ENCODE measurements around the gene ODAD2. TPM values are rescaled to one million over a fixed set of nuclear protein-coding genes. Genes with fewer than 3 reads are reported as not detected.
"Not testable (repeated sequence)": the region's sequence is repeated elsewhere in the genome, so short reads cannot be mapped to it uniquely, and the experiment has no call there.

Gene ODAD2
- total RNA-seq, 4 donors from 2014 or later: 0.23 TPM; not detected in 3

GRCh38 chr10:27986821-27987220, 12.1 kb downstream of the ODAD2 start:
- Histone ChIP-seq H3K9me3 (no peaks in the 10 kb centered on the region), H3K4me3 (no peak overlapping the region), H3K27ac (no peak overlapping the region), H3K27me3 (no peaks in the 10 kb centered on the region), H3K36me3 (no peaks in the 10 kb centered on the region), H3K4me1 (no peaks in the 10 kb centered on the region)
- 33% methylated on average over 1 of the region's 1 CpG for WGBS
- TF ChIP-seq CTCF (IDR thresholded peaks at IDR 0.05) (no peak), POLR2AphosphoS5 (IDR thresholded peaks at IDR 0.05) (no peak), POLR2A (IDR thresholded peaks at IDR 0.05) (no peak), EP300 (IDR thresholded peaks at IDR 0.05) (no peak)
- DNase-seq (ENCODE audit: low spot score in 2 of 2): no peak

- WGBS: 71% methylated on average over 6 of the region's 6 CpGs
- no peaks in the 10 kb centered on the region for H3K36me3 ChIP-seq
- no peaks in the 10 kb centered on the region for H3K9me3 ChIP-seq
- H3K4me3 ChIP-seq: no peak overlapping the region
- TF ChIP-seq EP300 (IDR thresholded peaks at IDR 0.05) (no peak), POLR2A (IDR thresholded peaks at IDR 0.05) (no peak), POLR2AphosphoS5 (IDR thresholded peaks at IDR 0.05) (no peak), CTCF (IDR thresholded peaks at IDR 0.05) (no peak)
- H3K4me1 ChIP-seq: no peaks in the 10 kb centered on the region
- H3K27ac ChIP-seq: no peak overlapping the region
- no peak for DNase-seq (ENCODE audit: low spot score in 2 of 2)
- no peaks in the 10 kb centered on the region for H3K27me3 ChIP-seq
Observed at GRCh38 chr10:27982875-27983543, 15.9 kb downstream of the ODAD2 start.

GRCh38 chr10:27981744-27982143, 17.1 kb downstream of the ODAD2 start:
- H3K27ac ChIP-seq: no peak overlapping the region
- no peak for DNase-seq (ENCODE audit: low spot score in 2 of 2)
- H3K27me3 ChIP-seq: no peaks in the 10 kb centered on the region
- no peak for TF ChIP-seq POLR2A (IDR thresholded peaks at IDR 0.05)
- TF ChIP-seq POLR2AphosphoS5 (IDR thresholded peaks at IDR 0.05): no peak
- no peak for TF ChIP-seq EP300 (IDR thresholded peaks at IDR 0.05)
- no peak for TF ChIP-seq CTCF (IDR thresholded peaks at IDR 0.05)
- H3K9me3 ChIP-seq: no peaks in the 10 kb centered on the region
- 82% methylated on average over 4 of the region's 4 CpGs for WGBS
- H3K36me3 ChIP-seq: no peaks in the 10 kb centered on the region
- H3K4me3 ChIP-seq: no peak overlapping the region
- no peaks in the 10 kb centered on the region for H3K4me1 ChIP-seq

GRCh38 chr10:27970795-27971194, 28.1 kb downstream of the ODAD2 start:
- not testable (repeated sequence) for H3K4me1 ChIP-seq; H3K4me3 ChIP-seq; DNase-seq (ENCODE audit: low spot score in 2 of 2); H3K9me3 ChIP-seq; H3K27me3 ChIP-seq; H3K36me3 ChIP-seq; H3K27ac ChIP-seq
- 83% methylated on average over 1 of the region's 1 CpG for WGBS

GRCh38 chr10:27969931-27970330, 28.9 kb downstream of the ODAD2 start:
- not testable (repeated sequence) for H3K4me1 ChIP-seq; H3K27ac ChIP-seq; H3K36me3 ChIP-seq; DNase-seq (ENCODE audit: low spot score in 2 of 2); H3K4me3 ChIP-seq; H3K27me3 ChIP-seq; H3K9me3 ChIP-seq
- WGBS: 96% methylated on average over 7 of the region's 7 CpGs

- H3K4me1 ChIP-seq: no peaks in the 10 kb centered on the region
- no peaks in the 10 kb centered on the region for H3K9me3 ChIP-seq
- no peaks in the 10 kb centered on the region for H3K36me3 ChIP-seq
- no peak for DNase-seq (ENCODE audit: low spot score in 2 of 2)
- TF ChIP-seq EP300 (IDR thresholded peaks at IDR 0.05): no peak
- TF ChIP-seq POLR2A (IDR thresholded peaks at IDR 0.05): no peak
- TF ChIP-seq CTCF (IDR thresholded peaks at IDR 0.05): no peak
- H3K27ac ChIP-seq: no peak overlapping the region
- H3K4me3 ChIP-seq: no peak overlapping the region
- 91% methylated on average over 6 of the region's 6 CpGs for WGBS
- no peaks in the 10 kb centered on the region for H3K27me3 ChIP-seq
Observed at GRCh38 chr10:27959093-27959715, 39.7 kb downstream of the ODAD2 start.

GRCh38 chr10:27958383-27958782, 40.5 kb downstream of the ODAD2 start:
- not testable (repeated sequence) for H3K9me3 ChIP-seq; H3K27me3 ChIP-seq; H3K4me1 ChIP-seq; DNase-seq (ENCODE audit: low spot score in 2 of 2); H3K36me3 ChIP-seq; H3K4me3 ChIP-seq; H3K27ac ChIP-seq
- WGBS: 39% methylated on average over 3 of the region's 3 CpGs
